IPS-NIHi7 (cell line): Measurements from ENCODE around the gene RETSAT.

Experiments used
- DNase-seq: peaks from one replicate; pipeline ENCODE4 v3.0.0; 2012; ENCODE audit warnings: mixed read lengths; ENCODE audit errors: extremely low spot score

The RETSAT gene

DNA sequence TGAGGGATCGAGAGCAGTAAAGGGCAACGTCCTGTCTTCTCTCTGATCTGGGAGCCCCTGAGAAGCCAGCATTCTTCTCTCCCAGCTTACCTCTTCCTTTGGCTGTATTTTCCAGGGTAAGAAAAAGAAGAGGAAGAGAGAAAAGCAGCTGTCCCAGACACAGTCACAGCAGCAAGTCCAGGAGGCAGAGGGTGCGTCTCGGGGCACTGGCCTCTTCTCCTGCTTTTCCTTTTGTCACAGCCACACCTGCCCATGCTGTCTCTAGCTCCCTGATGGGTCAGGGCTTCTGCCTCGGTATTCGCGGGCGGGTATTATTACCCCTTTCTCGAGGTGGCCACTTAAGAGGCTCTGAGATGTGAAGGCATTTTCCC lies 46.8 kb downstream of the RETSAT start:
- DNase-seq, result no peak

DNA sequence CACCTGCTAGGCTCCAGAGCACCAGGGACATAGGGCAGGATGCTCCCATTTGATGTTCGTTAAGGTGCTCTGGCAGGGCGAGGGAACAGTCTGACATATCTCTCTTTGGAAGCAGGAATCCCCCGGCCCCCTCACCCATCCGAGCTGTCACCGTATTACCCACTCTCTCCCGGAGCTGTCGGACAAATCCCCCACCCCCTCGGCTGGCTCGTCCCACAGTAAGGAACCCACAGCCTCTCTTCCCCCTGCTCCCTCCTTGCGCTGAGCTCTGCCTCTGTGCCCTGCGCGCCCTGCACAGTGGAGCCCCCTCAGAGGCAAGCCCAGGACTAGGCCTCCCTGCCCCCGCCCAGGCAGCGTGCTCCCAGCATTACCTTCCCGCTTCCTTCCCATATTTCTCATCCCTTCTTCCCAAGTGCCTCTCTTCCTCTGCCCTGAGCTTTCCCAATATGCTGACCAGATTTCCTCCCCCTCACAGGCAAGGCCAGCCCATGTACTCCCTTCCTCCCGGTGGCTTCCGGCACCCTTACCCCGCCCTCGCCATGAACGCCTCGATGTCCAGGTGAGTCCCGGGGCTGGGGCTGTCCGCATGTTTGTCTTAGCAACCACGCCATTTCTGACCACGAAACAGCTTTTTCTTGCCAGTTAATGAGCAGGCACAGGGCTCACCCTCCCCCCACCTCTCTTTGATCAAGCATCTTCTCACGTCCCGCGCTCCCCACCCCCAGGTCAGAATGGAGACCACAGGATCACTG lies 50.4 kb downstream of the RETSAT start:
- DNase-seq, result no peak

DNA sequence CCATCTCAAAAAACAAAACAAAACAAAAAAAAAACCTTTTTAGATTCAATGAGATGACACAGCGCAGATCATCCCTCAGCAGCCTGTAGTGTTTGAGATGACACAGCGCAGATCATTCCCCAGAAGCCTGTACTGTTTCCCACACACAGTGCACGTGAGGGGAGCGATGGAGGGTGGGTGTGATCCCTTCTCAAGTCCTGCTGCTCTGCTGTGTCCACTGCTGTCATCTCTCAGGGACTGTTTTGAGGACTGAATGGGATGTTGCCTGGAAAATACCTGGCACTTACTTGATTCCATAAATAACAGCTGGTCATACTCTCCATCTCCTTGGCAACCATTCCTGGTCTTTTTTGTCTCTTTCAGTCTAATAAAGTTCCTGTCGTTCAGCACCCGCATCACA lies 52.2 kb downstream of the RETSAT start:
- DNase-seq, result no peak
